GM19467 (cell line): Measurements from ENCODE around the gene SLC7A11.
"Not testable (repeated sequence)": the region's sequence is repeated elsewhere in the genome, so short reads cannot be mapped to it uniquely, and the experiment has no call there.

Experiments
- ATAC-seq: cut with Tn5 transposase; IDR thresholded peaks from one replicate; pipeline ENCODE4 v1.9.1; 2021; ENCODE audit warnings: mild to moderate bottlenecking, moderate library complexity; ENCODE audit not compliant: unreplicated experiment

The SLC7A11 gene

DNA sequence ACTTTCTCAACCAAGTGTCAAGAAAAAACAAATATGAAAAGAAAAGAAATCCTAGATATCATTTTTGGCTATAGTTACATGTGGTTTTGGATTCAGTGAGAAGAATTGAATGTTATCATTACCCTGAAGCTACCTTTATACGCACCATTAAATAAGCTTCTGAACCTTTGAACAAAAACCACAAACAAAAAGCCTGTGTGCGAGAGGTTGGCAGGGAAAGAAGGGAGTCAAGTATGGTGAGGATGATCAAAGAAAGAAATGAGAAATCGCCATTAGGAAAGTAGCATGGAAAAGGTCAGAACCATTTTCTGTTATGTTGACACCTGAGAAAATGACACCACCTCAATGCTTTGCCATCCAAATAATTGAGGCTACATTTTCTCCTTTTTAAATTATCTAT lies 1.2 kb upstream of the SLC7A11 start:
- ATAC-seq: no peak

DNA sequence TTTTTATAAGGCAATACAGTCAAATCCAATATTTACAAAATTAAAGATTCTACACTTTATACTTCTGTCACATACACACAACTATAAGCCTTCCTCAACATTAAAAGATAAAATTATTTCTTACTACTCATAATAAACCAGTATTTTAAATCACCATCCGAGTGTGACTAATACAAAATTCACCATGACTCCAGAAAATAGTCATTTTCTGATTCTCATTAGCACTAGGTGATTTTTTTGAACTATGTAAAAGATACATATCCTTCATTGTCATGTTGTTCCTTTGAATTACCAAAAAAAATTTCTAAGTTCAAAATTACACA lies 646 bp upstream of the SLC7A11 start:
- ATAC-seq: no peak

DNA sequence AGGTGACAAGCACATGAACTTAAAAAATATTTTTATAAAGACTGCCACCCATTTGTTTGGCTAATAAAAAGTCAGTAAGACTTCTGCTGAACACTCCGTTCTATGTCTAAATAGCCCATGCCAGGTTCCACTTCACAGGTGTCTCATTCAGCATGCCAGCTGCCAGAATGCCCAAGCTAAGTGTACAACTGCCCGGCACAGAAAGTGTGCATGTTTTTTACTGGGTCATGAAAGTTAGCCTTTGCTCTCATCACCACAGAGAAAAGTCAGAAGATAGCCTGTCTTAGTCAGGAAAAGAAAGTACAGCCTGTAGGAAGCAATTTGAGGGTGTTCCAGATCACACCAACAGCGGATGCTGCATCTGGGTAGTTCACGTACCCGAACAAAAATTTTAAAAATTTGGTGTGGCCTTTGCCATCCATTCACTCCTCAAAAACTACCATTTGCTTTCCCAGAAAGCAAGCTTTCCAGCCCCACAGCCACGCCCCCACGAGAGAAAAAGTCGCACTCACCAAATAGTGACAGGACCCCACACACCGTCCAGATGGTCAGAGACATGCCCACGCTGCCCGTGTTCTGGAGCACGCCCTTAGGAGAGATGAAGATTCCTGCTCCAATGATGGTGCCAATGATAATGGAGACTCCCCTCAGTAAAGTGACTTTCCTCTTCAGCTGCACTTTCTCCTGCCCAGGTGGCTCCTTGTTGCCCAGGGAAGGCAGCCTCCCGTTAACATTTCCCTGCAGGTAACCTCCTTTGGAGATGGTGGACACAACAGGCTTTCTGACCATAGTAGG lies 671 bp downstream of the SLC7A11 start:
- ATAC-seq: peak; percentile 1

DNA sequence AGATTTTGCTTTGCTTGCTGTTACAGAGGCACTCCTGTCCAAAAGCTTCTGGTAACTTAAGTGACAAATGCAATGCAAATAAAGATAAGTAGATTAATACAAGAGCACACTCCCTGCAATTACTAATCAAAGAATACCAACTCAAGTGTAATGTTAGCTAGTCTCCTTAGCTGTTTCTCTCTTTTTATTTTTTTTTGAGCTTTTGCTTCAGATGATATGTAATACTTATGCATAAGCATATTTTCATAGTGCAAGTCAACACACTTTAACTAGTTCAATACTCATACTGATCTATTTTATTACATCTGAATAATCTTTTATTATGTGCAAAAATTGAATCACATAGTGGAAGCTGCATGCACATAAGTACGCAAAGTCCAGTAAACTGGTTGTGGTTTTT lies 2.7 kb downstream of the SLC7A11 start:
- no peak for ATAC-seq

- no peak for ATAC-seq
Observed at GRCh38 chr4:138238521-138239292, 3.4 kb downstream of the SLC7A11 start.

- not testable (repeated sequence) for ATAC-seq
Observed at GRCh38 chr4:138237132-138237531, 5.0 kb downstream of the SLC7A11 start.

GRCh38 chr4:138236037-138236436 lies 6.1 kb downstream of the SLC7A11 start:
- ATAC-seq: no peak

DNA sequence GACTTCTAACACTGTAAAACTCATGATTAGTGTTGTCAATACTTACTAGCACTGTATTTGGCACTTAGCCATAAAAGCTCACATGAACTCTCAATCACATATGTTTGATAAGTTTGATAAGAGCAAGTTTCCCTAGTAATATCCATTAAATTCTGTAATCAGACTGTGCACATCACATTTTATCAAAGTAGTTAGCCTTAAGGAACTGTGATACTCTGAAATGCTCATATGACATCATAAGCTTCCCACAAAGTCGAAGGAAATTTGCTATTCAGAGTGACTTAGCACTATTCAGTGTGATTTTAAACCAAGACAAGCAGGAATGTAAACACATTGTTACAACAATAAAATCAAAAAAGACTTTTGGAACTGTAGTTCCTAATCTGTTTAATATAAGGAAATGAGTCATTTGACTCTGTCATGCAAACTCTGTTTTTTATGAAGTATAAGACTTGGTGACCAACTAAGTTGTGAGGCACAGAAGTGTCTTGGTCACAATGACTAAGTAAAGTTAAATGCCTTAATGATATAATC lies 6.7 kb downstream of the SLC7A11 start:
- no peak for ATAC-seq

DNA sequence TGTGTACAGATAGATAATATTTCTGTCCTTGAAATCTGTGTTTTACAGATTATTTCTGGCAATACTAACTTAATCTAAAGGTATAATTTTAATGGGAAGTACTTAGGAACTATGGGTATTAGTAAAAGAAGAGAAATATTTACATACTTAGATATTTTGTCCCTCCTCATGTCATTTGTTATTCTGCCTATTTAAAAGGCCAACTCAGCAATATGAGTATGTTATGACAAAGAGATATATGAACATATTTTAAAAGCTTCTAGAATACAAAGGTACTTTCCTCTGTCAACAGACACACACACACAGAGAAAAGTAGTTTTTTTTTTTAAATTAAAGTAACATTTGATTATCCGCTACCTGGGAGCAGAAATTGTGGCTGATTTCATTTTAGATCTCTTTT lies 7.9 kb downstream of the SLC7A11 start:
- no peak for ATAC-seq

DNA sequence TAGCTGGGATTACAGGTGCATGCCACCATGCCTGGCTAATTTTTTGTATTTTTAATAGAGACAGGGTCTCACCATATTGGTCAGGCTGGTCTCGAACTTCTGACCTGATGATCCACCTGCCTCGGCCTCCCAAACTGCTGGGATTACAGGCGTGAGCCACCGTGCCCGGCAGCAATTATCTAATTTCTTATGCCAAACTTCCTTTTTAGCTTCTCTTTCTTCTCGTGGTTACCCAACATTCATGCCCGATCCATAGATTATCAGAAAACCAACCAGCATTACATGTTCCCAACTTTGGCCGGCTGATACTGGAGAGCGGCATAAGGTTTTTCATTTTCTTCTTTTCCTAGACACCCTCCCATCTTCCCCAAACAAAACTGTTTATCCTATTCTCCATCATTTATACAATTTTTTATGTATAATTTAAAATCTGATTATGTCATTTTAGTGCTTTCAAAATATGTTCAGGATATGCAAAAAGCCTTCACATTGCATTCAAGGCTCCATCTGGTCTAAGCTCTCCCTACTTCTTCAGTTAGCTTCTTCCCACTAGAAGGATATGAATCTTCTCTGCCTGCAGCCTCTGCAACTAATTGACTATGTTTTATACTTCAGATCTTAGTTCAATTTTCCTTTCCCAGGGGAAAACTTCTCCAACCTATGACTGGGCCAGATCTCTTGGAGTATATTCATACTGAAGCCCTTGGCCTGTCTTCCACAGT lies 8.7 kb downstream of the SLC7A11 start:
- no peak for ATAC-seq

DNA sequence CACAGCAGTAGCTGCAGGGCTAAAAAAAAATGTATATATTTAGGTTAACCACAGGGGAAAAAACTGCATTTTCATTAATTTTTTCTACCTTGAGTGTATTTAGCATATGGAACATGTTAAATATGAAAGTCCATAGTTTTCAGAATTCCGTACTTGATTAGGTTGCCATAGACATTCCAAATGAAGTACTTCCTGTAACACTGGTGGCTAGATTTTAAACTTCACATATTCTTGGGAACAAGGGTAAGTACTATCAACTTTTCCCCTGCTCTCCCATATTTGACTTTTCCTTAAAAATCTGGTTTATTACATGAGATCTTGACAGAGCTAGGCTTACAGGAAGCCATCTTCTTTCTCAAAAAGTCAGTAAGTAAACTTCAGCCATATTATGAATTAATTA lies 9.8 kb downstream of the SLC7A11 start:
- ATAC-seq: no peak

DNA sequence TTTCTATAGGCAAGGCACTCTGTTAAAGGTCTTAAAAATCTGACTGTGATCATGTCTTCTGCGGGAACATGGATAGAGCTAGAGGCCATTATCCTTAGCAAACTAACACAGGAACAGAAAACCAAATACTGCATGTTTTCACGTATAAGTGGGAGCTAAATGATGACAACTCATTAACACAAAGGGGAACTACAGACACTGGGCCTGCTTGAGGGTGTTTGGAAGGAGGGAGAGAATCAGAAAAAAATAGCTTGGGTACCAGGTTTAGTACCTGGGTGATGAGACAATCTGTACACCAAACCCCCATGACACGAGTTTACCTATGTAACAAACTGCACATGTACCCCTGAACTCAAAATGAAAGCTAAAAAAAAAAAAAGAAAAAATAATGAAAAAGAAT lies 12.1 kb downstream of the SLC7A11 start:
- no peak for ATAC-seq

DNA sequence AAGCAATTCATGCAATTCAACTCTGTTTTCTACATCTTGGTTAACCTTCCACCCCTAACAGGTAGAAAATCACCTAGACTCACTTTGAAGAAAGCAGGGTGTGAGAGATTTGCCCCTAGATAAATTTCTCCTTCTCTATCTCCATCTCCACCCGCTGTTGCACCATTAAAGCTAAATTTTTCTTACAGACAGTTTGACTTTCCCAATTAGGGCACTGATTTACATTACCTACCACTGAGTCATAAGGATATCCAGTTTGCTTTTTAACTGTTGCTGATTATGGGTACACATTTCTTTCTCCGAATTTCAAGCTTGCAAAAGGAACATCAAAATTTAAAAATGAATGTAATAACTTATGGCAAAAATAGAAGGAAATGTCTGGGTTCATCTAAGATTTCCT lies 13.0 kb downstream of the SLC7A11 start:
- ATAC-seq: no peak

DNA sequence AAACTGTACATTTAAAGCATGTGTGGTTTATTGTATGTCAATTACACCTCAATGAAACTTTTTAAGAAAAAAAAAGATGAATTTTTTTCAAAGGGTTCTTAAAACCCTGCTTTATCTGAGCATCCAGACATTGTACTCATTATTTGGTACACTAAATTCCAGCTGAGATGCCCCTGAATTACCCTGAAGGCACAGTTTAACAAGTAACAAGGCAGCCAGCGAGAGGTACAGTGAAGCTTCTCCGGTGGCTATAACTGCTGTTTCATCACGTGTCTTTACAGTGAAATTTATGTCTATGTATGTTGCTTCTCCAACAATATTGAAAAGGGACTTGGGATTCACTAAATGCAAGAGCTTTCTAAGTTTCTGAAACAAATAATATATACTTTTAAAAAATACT lies 15.8 kb downstream of the SLC7A11 start:
- no peak for ATAC-seq

DNA sequence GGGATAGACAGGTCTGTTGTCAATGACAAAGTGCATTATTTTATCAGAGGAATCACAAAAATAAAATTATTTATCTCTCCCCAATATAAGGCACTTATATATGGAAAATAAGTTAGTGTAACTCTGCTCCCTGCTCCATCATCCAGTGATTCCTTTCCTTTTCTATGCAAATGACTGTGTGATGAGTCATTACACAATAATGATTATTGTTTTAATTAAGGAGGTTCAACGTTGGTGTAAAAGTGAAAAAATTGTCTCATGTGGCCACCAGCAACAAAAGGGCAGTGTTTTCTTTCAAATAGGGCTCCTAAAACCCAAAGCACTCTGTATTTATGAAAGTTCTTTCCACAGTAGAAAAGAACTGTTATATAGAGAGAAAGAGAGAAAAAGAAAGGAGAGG lies 16.7 kb downstream of the SLC7A11 start:
- ATAC-seq: no peak

GRCh38 chr4:138224614-138225013 lies 17.5 kb downstream of the SLC7A11 start:
- no peak for ATAC-seq

DNA sequence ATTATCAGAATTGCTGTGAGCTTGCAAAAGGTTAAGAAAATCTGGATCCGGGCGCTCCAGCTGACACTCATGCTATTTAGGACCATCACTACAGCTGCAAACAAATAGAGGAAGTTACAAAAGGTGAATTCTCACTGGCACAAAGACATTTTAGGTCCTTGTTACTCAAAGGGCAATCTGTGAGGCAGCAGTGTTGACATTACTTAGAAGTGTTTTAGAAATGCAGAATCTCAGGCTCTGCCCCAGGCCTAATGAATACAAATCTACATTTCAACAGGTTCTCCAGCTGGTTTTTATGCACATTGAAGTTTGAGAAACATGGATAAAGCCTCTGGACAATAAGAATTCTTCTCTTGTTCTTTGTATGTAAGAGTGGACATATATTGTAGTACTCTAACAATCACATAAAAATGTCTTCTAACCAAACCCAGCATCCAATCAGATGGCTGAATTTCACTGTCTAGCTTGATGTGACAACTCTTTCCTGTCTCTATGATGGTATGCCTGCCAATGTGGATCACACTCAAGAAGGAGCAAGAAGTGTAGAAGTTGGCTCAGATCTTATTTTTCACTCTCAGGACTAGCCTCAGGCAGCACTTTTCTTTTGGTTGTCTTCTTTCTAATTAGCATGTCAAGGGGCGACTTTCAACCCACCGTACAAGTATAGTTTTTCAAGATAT lies 18.8 kb downstream of the SLC7A11 start:
- ATAC-seq: no peak

DNA sequence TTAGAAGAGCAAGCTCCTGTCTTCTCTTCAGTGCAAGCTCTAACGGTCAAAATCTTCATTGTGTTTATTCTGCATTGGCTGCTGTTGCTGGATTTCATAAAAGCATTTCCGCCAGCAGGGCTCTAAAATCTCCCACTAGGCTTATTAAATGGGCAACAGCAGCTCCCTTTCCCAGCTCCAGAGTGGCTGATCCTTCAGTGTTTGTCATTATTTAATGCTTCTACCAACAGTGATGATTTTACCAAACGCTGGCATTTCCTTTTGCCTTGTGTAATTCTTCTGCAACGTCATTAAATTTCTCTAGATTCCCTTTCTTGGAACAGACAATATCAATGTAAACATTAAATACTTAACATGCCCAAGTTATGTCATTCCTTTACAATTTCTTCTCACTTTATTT lies 20.1 kb downstream of the SLC7A11 start:
- ATAC-seq: no peak

DNA sequence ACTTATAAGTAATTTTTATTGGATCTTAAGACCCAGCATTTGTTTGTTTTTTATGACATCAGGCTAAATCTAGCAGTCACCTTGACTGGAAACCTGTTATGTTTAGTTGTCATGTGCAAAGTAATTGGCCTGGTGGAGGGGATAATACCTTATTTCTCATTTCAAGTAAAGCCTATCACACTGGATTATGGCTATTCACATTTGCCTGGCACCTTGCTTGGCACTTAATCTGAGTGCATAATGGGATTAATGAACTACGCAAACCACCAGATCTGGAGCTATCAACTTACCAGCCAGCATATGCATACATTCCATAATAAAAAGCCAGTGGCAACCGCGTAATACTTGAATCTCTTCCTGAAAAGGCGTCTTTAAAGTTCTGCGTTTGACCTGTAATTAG lies 23.2 kb downstream of the SLC7A11 start:
- no peak for ATAC-seq

DNA sequence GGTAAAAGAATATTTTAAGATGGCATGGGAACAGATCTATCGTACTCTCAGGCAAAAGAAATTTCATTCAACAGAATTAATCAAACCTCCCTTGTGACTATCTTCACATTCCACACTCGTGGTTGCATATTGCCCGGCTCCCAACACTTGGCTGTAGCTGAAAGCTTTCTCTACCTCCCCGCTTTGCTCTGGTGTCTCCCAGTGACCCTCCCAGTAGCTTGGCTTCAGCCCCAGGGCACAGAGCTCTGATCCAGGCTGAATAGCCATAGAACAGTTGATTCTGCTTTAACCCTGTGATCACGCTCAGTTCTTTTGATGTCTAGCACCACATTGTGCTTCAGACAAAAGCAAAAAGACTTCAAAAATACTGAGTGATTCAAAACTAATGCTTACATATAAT lies 24.6 kb downstream of the SLC7A11 start:
- ATAC-seq: no peak

DNA sequence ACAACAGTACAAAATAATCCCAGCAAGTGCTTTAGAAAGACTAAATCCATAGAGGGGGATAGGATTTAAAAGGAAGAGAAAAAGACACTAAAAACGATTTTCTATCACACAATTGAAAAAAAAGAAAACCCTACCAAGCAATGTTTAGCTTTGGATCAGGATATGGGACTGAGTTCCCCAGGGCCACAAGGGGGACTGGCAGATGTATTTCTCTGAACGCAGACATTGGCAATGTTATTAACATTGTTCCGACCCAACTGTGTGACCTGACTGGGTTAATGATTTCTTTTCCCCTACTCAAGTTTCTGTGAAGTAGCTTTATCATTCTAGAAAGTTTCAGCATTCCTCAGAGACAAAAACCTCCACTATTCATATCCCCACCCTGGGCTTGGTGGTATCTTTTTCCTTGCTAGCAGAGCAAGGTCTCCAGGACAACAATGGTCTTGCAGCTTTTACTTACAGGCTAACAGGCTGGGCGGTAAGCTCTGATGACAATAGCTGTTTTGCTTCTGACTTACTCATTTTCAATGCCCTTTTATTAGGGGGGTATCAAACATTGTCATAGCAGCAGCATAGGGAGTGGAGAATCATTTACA lies 25.8 kb downstream of the SLC7A11 start:
- no peak for ATAC-seq
